ENCODE measurements around the gene FAM72D.
"Not testable (repeated sequence)": the region's sequence is repeated elsewhere in the genome, so short reads cannot be mapped to it uniquely, and the experiment has no call there.

The FAM72D gene

GRCh38 chr1:145122344-145123061, 26.7 kb downstream of the FAM72D start:
- H3K9me3 Mint-ChIP-seq (ENCODE audit: low read depth); H3K27me3 Mint-ChIP-seq; H3K4me1 Mint-ChIP-seq (ENCODE audit: low read depth); H3K27ac Mint-ChIP-seq; H3K4me3 Mint-ChIP-seq; H3K36me3 Mint-ChIP-seq: not testable (repeated sequence)

DNA sequence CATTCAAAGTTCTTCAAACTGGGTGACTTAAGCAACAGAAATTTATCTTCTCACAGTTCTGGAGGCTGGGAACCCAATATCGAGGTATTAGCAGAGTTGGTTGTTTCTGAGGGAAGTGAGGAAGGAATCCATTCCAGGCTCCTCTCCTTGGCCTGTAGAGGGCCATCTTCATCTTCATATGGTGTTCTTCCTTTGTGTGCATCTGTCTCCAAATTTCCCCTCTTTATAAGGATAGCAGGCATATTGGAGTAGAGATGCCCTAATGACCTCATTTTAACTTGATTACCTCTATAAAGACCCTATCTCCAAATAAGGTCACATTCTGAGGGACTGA, 27.3 kb downstream of the FAM72D start:
- H3K36me3 Mint-ChIP-seq; H3K9me3 Mint-ChIP-seq (ENCODE audit: low read depth); H3K27me3 Mint-ChIP-seq; H3K4me3 Mint-ChIP-seq; H3K4me1 Mint-ChIP-seq (ENCODE audit: low read depth); H3K27ac Mint-ChIP-seq: not testable (repeated sequence)

GRCh38 chr1:145123992-145124641, 28.3 kb downstream of the FAM72D start:
- H3K27ac Mint-ChIP-seq; H3K4me1 Mint-ChIP-seq (ENCODE audit: low read depth): not testable (repeated sequence)

DNA sequence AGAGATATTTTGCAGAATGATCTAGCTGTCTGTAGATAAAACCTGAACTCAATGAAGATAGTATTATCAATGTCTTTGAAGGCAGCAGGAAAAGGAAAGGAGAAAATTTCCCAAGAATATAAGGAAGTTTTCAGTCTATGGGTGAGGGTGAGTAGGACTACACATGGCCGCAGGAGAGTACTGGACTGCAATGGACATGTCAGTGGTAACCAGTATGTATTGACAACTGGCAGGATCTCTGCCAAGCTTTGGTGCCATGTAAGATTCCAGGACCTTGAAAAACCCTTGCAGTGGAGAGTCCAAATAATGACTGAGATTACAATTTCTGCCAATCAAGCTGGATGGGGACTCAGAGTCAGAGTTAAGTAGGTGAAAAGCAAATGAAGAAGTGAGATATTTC, 29.3 kb downstream of the FAM72D start:
- not testable (repeated sequence) for H3K9me3 Mint-ChIP-seq (ENCODE audit: low read depth); H3K27me3 Mint-ChIP-seq; H3K4me3 Mint-ChIP-seq; H3K4me1 Mint-ChIP-seq (ENCODE audit: low read depth); H3K27ac Mint-ChIP-seq; H3K36me3 Mint-ChIP-seq

More at GRCh38 chr1:145123992-145124641, 28.3 kb downstream of the FAM72D start:
- not testable (repeated sequence) for H3K36me3 Mint-ChIP-seq; H3K4me3 Mint-ChIP-seq; H3K27me3 Mint-ChIP-seq; H3K9me3 Mint-ChIP-seq (ENCODE audit: low read depth)

- H3K4me3 Mint-ChIP-seq; H3K4me1 Mint-ChIP-seq (ENCODE audit: low read depth); H3K27me3 Mint-ChIP-seq; H3K36me3 Mint-ChIP-seq; H3K9me3 Mint-ChIP-seq (ENCODE audit: low read depth); H3K27ac Mint-ChIP-seq: not testable (repeated sequence)
These were observed 31.4 kb downstream of the FAM72D start for GRCh38 chr1:145127144-145127543.

DNA sequence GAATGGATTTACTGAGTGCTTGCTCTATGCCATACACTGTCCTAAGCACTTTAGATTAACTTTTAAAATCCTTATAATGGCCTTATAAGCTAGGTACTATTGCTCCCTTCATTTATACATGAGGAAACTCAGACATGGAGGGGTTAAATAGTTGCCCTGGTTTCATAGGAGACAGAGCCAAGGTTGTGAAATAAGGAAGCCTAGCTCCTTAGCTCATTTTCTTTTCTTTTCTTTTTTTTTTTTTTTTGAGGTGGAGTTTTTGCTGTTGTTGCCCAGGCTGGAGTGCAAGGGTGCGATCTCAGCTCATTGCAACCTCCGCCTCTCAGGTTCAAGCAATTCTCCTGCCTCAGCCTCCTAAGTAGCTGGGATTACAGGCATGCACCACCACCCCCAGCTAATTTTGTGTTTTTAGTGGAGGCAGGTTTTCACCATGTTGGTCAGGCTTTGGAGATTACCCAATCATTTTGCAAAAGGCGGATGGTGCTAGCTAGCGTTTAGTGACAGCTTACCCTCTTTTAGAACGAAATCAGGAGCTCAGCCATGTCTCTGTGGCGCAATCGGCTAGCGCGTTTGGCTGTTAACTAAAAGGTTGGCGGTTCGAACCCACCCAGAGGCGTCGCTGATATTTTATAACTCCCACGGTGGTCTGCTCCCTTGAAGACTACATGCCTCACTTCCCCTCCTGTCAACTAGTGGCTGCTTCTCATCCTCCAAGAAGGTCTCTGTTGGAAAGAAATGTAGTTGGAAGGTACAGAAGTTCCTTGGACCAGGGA, 33.1 kb downstream of the FAM72D start:
- not testable (repeated sequence) for H3K4me1 Mint-ChIP-seq (ENCODE audit: low read depth); H3K27me3 Mint-ChIP-seq; H3K4me3 Mint-ChIP-seq; H3K9me3 Mint-ChIP-seq (ENCODE audit: low read depth); H3K36me3 Mint-ChIP-seq; H3K27ac Mint-ChIP-seq

DNA sequence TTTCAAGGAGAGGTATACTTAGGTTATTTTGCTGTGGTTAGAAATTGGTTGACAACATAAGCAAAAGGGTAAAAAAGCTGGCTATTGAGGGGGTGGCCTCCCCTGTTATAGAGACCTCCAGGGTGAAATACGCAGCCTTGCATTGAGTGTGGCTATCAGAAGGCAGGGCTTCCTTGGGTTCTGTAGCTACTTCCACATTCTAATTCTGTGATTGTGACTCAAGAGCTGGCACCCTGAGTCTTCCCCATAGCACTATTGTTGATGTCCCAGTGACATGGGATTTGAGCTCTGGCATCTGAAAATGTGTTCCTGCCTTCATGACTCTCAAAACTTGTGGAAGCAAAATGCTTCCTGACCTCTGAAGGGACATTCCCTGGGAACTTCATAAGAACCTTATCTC, 38.7 kb downstream of the FAM72D start:
- H3K4me1 Mint-ChIP-seq (ENCODE audit: low read depth); H3K27me3 Mint-ChIP-seq; H3K9me3 Mint-ChIP-seq (ENCODE audit: low read depth); H3K4me3 Mint-ChIP-seq; H3K27ac Mint-ChIP-seq; H3K36me3 Mint-ChIP-seq: not testable (repeated sequence)

DNA sequence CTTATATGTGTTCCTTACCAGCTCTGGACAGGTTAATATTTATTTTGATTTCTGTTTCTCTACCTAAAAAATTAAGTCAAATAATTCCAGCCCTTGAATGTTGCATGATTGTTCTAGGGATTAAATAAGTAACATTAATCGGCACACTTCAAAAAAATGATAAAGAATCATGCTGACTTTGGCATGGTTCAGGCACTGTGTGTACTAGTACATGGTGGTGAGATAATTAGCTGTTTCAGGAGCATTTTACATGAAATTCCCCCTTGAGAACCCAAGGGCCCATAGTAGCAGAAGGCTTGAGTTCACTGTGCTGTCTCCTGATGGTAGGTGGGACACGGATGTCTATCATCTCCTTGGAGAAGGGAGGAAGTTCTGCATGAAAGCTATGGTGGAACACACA, 44.8 kb downstream of the FAM72D start:
- H3K4me3 Mint-ChIP-seq; H3K9me3 Mint-ChIP-seq (ENCODE audit: low read depth); H3K27me3 Mint-ChIP-seq; H3K36me3 Mint-ChIP-seq; H3K4me1 Mint-ChIP-seq (ENCODE audit: low read depth); H3K27ac Mint-ChIP-seq: not testable (repeated sequence)

DNA sequence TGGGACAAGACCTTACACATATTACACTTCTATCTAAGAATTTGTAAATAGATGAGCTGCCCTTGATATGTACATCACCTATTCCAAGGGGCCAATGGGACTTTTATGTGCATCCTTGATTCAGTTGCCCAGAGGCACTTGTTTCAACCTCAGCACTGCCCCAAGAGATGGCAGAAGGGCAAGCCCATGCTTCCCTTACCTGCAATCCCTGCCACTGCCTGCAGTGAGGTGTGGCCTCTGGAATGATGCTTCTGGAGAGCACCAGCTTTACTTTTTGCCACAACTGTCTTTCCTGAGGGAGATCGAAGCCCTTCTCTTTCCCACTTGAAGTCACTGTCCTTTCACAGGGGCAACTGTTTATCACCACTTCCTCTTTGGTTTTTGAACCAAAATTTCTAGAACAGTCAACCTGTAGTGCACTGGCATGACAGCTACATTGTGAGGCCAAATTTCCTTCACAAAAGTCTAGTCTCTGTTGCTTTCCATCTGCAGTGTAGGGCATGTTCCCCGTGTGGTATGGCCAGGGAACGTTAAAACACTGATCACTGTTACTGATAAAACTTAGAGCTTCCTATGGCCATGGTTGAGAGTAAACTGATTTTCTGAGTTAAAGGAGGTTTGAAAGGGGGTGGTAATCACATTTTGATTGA, 48.6 kb downstream of the FAM72D start:
- H3K4me1 Mint-ChIP-seq (ENCODE audit: low read depth); H3K27ac Mint-ChIP-seq; H3K36me3 Mint-ChIP-seq; H3K27me3 Mint-ChIP-seq; H3K9me3 Mint-ChIP-seq (ENCODE audit: low read depth); H3K4me3 Mint-ChIP-seq: not testable (repeated sequence)

- not testable (repeated sequence) for H3K36me3 Mint-ChIP-seq; H3K4me3 Mint-ChIP-seq; H3K9me3 Mint-ChIP-seq (ENCODE audit: low read depth); H3K27ac Mint-ChIP-seq; H3K27me3 Mint-ChIP-seq; H3K4me1 Mint-ChIP-seq (ENCODE audit: low read depth)
These were observed 50.5 kb downstream of the FAM72D start for GRCh38 chr1:145146308-145146707.

- H3K27me3 Mint-ChIP-seq; H3K36me3 Mint-ChIP-seq; H3K4me1 Mint-ChIP-seq (ENCODE audit: low read depth); H3K4me3 Mint-ChIP-seq; H3K27ac Mint-ChIP-seq; H3K9me3 Mint-ChIP-seq (ENCODE audit: low read depth): not testable (repeated sequence)
These were observed 51.4 kb downstream of the FAM72D start for GRCh38 chr1:145147172-145147571.

GRCh38 chr1:145155421-145155820, 59.6 kb downstream of the FAM72D start:
- H3K27ac Mint-ChIP-seq; H3K9me3 Mint-ChIP-seq (ENCODE audit: low read depth); H3K4me3 Mint-ChIP-seq; H3K27me3 Mint-ChIP-seq; H3K36me3 Mint-ChIP-seq; H3K4me1 Mint-ChIP-seq (ENCODE audit: low read depth): not testable (repeated sequence)

GRCh38 chr1:145155873-145156272, 60.1 kb downstream of the FAM72D start:
- not testable (repeated sequence) for H3K36me3 Mint-ChIP-seq; H3K9me3 Mint-ChIP-seq (ENCODE audit: low read depth); H3K4me3 Mint-ChIP-seq; H3K27ac Mint-ChIP-seq; H3K4me1 Mint-ChIP-seq (ENCODE audit: low read depth); H3K27me3 Mint-ChIP-seq

DNA sequence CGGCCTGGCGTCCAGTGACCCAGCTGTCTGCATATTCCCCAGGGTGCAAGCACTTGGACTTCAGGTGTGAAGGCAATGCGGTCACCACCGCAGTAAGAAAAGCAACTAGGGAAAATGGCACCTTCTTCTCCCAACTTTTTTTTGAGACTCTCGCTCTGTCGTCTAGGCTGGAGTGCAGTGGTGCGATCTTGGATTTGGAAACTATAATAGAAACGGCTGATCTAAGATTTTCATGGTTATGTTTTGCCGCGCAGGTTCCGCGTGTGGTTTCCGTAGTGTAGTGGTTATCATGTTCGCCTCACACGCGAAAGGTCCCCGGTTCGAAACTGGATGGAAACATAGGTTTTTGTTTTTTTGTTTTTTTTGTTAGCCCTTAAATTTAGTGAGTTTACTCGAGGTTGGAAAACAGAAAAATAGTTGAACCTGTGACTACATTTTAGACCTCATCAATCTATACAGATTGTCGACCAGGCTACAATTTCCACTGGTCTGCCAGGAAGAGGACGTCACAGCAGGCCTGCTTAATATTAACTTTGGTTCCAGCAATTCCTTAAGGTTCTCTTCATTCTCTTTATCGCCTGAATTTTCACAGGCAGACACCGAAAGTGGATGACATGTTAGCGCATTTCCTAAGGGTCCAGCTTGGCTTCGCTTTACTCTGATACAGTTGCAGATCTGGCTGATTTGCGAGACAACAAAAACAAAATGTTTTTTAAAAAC, 61.3 kb downstream of the FAM72D start:
- H3K27me3 Mint-ChIP-seq; H3K9me3 Mint-ChIP-seq (ENCODE audit: low read depth); H3K36me3 Mint-ChIP-seq; H3K4me1 Mint-ChIP-seq (ENCODE audit: low read depth): not testable (repeated sequence)
- Mint-ChIP-seq H3K27ac (peak overlapping the region; percentile 70), H3K4me3 (peak overlapping the region; percentile 66)

DNA sequence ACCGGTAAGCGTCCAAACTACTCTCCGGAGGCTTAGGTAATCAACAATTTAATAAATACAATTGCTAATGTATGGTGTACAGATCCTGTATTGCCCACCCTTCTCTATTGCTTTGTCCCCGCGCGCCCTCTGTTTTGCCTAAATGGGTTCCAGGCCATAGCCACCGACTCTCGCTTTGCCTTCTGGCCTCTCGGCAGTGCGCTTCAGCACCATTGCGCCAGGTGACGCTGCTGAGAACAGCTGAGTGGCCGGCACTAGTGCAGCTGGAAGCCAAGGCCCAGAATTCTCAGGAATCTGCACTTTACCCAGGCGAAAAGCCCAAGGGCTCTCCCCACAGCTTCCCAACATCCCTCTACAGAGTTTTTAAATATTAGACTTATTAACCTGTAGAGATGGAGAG, 61.9 kb downstream of the FAM72D start:
- not testable (repeated sequence) for H3K27me3 Mint-ChIP-seq; H3K27ac Mint-ChIP-seq; H3K4me1 Mint-ChIP-seq (ENCODE audit: low read depth); H3K36me3 Mint-ChIP-seq; H3K9me3 Mint-ChIP-seq (ENCODE audit: low read depth); H3K4me3 Mint-ChIP-seq
